Liver (tissue), 9 donors: ENCODE results near the gene LSR. TPM values are rescaled to one million over a fixed set of nuclear protein-coding genes. Genes with fewer than 3 reads are reported as not detected.

Source experiments
- DNase-seq: peaks from one replicate; pipeline ENCODE4 v3.0.0-alpha.2; 2017; ENCODE audit warnings: low spot score
- H3K27ac ChIP-seq, 2 donors: one replicate each; pipeline ENCODE4 v1.7.0; 2013; ENCODE audit warnings: inconsistent platforms in 2 of 2, low read length in 2 of 2, control low read depth in 1 of 2, low read depth in 1 of 2, mild to moderate bottlenecking in 1 of 2
- H3K27me3 ChIP-seq, 4 donors: one replicate each; pipeline versions ENCODE4 v1.6.1 to v1.7.0; 2013; ENCODE audit warnings: low read length in 3 of 4, inconsistent platforms in 1 of 4, mild to moderate bottlenecking in 1 of 4, moderate library complexity in 1 of 4; ENCODE audit not compliant: control insufficient read depth in 4 of 4, insufficient read depth in 4 of 4
- H3K36me3 ChIP-seq, 4 donors: one replicate each; pipeline versions ENCODE4 v1.6.1 to v1.7.0; 2013; ENCODE audit warnings: low read length in 3 of 4, mild to moderate bottlenecking in 3 of 4, low read depth in 1 of 4, moderate library complexity in 1 of 4; ENCODE audit not compliant: control insufficient read depth in 4 of 4, insufficient read depth in 3 of 4
- H3K4me1 ChIP-seq, 4 donors: one replicate each; pipeline versions ENCODE4 v1.6.1 to v1.7.0; 2013; ENCODE audit warnings: low read length in 3 of 4, mild to moderate bottlenecking in 3 of 4, moderate library complexity in 1 of 4; ENCODE audit not compliant: control insufficient read depth in 4 of 4, insufficient read depth in 4 of 4
- H3K4me3 ChIP-seq, 3 donors: one replicate each; pipeline versions ENCODE4 v1.6.1 to v1.7.0; 2013; ENCODE audit warnings: low read length in 3 of 3, control low read depth in 1 of 3, low read depth in 1 of 3, mild to moderate bottlenecking in 1 of 3
- H3K9ac ChIP-seq, 2 donors: one replicate each; pipeline ENCODE4 v1.7.0; 2013; ENCODE audit warnings: low read length in 2 of 2, mild to moderate bottlenecking in 2 of 2, moderate library complexity in 2 of 2, control low read depth in 1 of 2, low read depth in 1 of 2
- H3K9me3 ChIP-seq, 4 donors: one replicate each; pipeline versions ENCODE4 v1.6.1 to v1.7.0; 2013; ENCODE audit warnings: low read length in 3 of 4; ENCODE audit not compliant: control insufficient read depth in 4 of 4
- EGR1 ChIP-seq, 2 donors: IDR thresholded peaks; 2 replicates each; pipeline ENCODE4 v1.6.1; 2016 to 2018; ENCODE audit warnings: antibody characterized with exemption in 2 of 2, low read depth in 2 of 2
- FOXA1 ChIP-seq: IDR thresholded peaks from 2 replicates; pipeline ENCODE4 v1.6.1; 2016; ENCODE audit warnings: antibody characterized with exemption
- FOXA2 ChIP-seq: IDR thresholded peaks from 2 replicates; pipeline ENCODE4 v1.6.1; 2016; ENCODE audit warnings: antibody characterized with exemption
- GABPA ChIP-seq, 2 donors: IDR thresholded peaks in 1 of 2; conservative IDR thresholded peaks in 1 of 2; 2 replicates each; pipeline ENCODE4 v1.6.1; 2016; ENCODE audit warnings: antibody characterized with exemption in 2 of 2, mild to moderate bottlenecking in 1 of 2, moderate library complexity in 1 of 2
- HNF4A ChIP-seq, 2 donors: conservative IDR thresholded peaks; 2 replicates each; pipeline ENCODE4 v1.6.1; 2016; ENCODE audit warnings: antibody characterized with exemption in 2 of 2, mild to moderate bottlenecking in 2 of 2
- HNF4G ChIP-seq: IDR thresholded peaks from 2 replicates; pipeline ENCODE4 v1.6.1; 2016; ENCODE audit warnings: antibody characterized with exemption
- JUND ChIP-seq, 2 donors: IDR thresholded peaks; 2 replicates each; pipeline ENCODE4 v1.6.1; 2016; ENCODE audit warnings: antibody characterized with exemption in 2 of 2
- NR2F2 ChIP-seq: IDR thresholded peaks from 2 replicates; pipeline ENCODE4 v1.6.1; 2016; ENCODE audit warnings: antibody characterized with exemption
- RAD21 ChIP-seq, 2 donors: IDR thresholded peaks; 2 replicates each; pipeline ENCODE4 v1.6.1; 2016; ENCODE audit warnings: antibody characterized with exemption in 2 of 2, mild to moderate bottlenecking in 2 of 2
- RXRA ChIP-seq, 2 donors: IDR thresholded peaks; 2 replicates each; pipeline ENCODE4 v1.6.1; 2017 to 2018; ENCODE audit warnings: antibody characterized with exemption in 2 of 2, mild to moderate bottlenecking in 1 of 2
- SP1 ChIP-seq: IDR thresholded peaks from 2 replicates; pipeline ENCODE4 v1.6.1; 2018; ENCODE audit warnings: antibody characterized with exemption, mild to moderate bottlenecking
- TAF1 ChIP-seq: conservative IDR thresholded peaks from 2 replicates; pipeline ENCODE4 v1.6.1; 2016; ENCODE audit warnings: antibody characterized with exemption, mild to moderate bottlenecking
- YY1 ChIP-seq: IDR thresholded peaks from 2 replicates; pipeline ENCODE4 v1.6.1; 2016; ENCODE audit warnings: antibody characterized with exemption, mild to moderate bottlenecking
- WGBS: extraction: QIAGEN DNeasy Blood & Tissue Kit; methylation state at CpG from one replicate; pipeline ENCODE4 v1.1.7; 2013; 5-methylcytosine and 5-hydroxymethylcytosine counted together
- polyA plus RNA-seq, 2 donors: library from polyadenylated mRNA; stranded (reverse) in 1 of 2; unstranded in 1 of 2; fragments of 200-250 nt in 1 of 2; fragments of >200 nt in 1 of 2; fragmentation: Nextera tagmentation in 1 of 2; extraction: Ambion mirVana in 1 of 2; gene quantifications; one replicate each; pipeline versions ENCODE4 v1.2.1 to v1.2.3, GENCODE V29; 2013 to 2015
- total RNA-seq, 2 donors: library from RNA; depleted of rRNA; stranded (reverse); fragments of >200 nt; gene quantifications; one replicate each; pipeline ENCODE4 v1.2.3, GENCODE V29; 2014
- TF ChIP-seq, protein P1 (sequence below): IDR thresholded peaks from 2 replicates; pipeline ENCODE4 v1.6.1; 2016; ENCODE audit warnings: antibody characterized with exemption
- TF ChIP-seq, protein P2 (sequence below): IDR thresholded peaks from 2 replicates; pipeline ENCODE4 v1.6.1; 2016; ENCODE audit warnings: antibody characterized with exemption, mild to moderate bottlenecking
- TF ChIP-seq, protein P3 (sequence below): IDR thresholded peaks from 2 replicates; pipeline ENCODE4 v1.6.1; 2016; ENCODE audit warnings: antibody characterized with exemption
- TF ChIP-seq, protein P4 (sequence below): IDR thresholded peaks from 2 replicates; pipeline ENCODE4 v1.6.1; 2016; ENCODE audit warnings: antibody characterized with exemption
- TF ChIP-seq, protein P5 (sequence below): fragments of 150-350 bp; IDR thresholded peaks from 2 replicates; pipeline ENCODE4 v1.5.1; 2017; ENCODE audit warnings: improper control_type of control experiment, low read depth, low read length; ENCODE audit not compliant: missing input control
- donor health status: healthy.
- donor health status: healthy.
- donor health status: healthy.
- donor health status: healthy.
- donor health status: healthy.

LSR gene
- total and polyA plus RNA-seq, 4 donors: 33.7 to 150 (median 48.0) TPM

DNA sequence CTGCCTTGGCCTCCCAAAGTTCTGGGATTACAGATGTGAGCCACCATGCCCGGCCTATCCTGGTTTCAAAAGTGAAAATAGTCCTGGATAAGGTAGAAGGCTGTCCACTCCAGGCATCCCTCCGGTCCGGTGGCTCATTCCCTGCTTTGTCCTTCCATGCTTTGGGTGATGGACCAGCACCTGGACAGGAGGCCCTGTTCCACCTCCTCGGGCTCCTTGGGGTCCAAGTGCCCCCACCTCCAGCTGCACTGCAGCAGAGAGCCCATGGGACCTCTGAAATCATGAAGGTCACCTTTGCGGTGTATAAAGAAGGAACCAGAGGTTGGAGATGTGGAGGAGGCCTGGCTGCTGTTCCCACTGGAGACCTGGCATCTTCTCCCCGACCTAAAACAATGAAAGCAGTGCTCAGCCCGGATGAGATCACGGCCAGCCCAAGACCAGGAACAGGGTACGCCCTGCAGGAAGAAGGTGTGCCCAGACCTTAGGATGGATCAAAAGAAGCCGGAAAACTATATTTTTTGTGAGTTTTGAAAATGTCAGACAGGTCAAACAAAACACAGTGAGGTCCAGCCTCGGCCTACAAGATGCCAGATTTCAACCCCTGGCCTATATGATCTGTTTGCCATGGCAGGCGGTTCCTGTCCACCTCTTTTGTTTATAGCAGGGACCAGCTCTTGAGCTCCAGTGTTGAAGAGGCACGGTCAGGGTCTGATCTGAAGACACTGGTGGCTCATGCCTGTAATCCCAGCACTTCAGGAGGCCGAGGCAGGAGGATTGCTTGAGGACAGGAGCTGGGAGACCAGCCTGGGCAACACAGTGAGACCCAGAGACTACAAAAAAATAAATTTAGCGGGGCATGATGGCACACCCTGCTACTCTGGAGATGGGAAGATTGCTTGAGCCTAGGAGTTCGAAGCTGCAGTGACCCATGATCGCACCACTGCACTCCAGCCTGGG is 5.8 kb downstream of the LSR start (continued):
- no peak for TF ChIP-seq NR2F2
- TF ChIP-seq HNF4G: no peak

DNA sequence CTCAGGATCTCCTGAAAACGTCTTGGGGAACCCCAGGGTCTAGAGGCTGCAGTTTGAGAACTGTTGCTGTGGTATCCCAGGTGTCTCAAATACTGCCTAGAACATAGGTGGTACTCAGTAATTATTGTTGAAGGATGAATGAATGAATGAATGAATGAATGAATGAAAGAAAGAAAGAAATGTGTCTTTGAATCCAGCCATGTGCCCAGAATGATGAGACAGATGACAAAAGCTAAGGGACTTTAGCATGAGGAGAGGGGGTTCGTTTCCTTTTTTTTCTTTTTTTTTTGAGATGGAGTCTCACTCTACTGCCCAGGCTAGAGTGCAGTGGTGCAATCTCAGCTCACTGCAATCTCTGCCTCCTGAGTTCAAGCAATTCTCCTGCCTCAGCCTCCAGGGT is 7.8 kb downstream of the LSR start:
- Histone ChIP-seq H3K27ac (no peak overlapping the region), H3K9ac (no peak overlapping the region), H3K4me1 (peaks cover 7 to 79% (median 54%) of the 10 kb centered on the region in 4 donors), H3K36me3 (peaks cover 3 to 11% (median 6%) of the 10 kb centered on the region in 4 donors), H3K9me3 (no peaks in the 10 kb centered on the region), H3K27me3 (no peaks in the 10 kb centered on the region), H3K4me3 (no peak overlapping the region)
- DNase-seq: no peak
- 75% methylated on average over 2 of the region's 2 CpGs for WGBS
- TF ChIP-seq HNF4G: no peak
- no peak for TF ChIP-seq NR2F2
- TF ChIP-seq FOXA2: no peak
- TF ChIP-seq, protein P1, sequence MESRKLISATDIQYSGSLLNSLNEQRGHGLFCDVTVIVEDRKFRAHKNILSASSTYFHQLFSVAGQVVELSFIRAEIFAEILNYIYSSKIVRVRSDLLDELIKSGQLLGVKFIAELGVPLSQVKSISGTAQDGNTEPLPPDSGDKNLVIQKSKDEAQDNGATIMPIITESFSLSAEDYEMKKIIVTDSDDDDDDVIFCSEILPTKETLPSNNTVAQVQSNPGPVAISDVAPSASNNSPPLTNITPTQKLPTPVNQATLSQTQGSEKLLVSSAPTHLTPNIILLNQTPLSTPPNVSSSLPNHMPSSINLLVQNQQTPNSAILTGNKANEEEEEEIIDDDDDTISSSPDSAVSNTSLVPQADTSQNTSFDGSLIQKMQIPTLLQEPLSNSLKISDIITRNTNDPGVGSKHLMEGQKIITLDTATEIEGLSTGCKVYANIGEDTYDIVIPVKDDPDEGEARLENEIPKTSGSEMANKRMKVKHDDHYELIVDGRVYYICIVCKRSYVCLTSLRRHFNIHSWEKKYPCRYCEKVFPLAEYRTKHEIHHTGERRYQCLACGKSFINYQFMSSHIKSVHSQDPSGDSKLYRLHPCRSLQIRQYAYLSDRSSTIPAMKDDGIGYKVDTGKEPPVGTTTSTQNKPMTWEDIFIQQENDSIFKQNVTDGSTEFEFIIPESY: no peak

DNA sequence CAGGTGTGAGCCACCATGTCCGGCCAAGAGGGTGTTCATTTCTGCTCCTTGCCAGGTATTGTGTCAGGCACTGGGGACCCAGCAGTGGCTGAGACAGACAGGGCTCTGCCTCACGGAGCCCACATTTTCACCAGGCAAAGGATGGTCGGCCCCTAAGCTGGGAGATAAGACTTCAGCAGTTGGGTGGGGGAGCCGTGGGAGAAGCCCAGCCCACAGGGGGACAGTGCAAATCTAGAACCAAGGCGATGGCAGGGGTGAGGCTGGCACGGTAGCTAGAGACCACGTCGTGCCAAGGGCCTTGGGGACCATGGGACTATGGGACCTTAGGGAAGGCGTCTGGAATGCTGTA is 8.3 kb downstream of the LSR start:
- Histone ChIP-seq H3K9me3 (no peaks in the 10 kb centered on the region), H3K4me1 (peaks cover 7 to 82% (median 57%) of the 10 kb centered on the region in 4 donors), H3K27ac (no peak overlapping the region), H3K9ac (no peak overlapping the region), H3K27me3 (no peaks in the 10 kb centered on the region), H3K4me3 (no peak overlapping the region), H3K36me3 (peaks cover 3 to 9% (median 4%) of the 10 kb centered on the region in 4 donors)
- WGBS: 90% methylated on average over 9 of the region's 9 CpGs
- DNase-seq: no peak
- TF ChIP-seq, protein P1: no peak
- TF ChIP-seq, protein P2, sequence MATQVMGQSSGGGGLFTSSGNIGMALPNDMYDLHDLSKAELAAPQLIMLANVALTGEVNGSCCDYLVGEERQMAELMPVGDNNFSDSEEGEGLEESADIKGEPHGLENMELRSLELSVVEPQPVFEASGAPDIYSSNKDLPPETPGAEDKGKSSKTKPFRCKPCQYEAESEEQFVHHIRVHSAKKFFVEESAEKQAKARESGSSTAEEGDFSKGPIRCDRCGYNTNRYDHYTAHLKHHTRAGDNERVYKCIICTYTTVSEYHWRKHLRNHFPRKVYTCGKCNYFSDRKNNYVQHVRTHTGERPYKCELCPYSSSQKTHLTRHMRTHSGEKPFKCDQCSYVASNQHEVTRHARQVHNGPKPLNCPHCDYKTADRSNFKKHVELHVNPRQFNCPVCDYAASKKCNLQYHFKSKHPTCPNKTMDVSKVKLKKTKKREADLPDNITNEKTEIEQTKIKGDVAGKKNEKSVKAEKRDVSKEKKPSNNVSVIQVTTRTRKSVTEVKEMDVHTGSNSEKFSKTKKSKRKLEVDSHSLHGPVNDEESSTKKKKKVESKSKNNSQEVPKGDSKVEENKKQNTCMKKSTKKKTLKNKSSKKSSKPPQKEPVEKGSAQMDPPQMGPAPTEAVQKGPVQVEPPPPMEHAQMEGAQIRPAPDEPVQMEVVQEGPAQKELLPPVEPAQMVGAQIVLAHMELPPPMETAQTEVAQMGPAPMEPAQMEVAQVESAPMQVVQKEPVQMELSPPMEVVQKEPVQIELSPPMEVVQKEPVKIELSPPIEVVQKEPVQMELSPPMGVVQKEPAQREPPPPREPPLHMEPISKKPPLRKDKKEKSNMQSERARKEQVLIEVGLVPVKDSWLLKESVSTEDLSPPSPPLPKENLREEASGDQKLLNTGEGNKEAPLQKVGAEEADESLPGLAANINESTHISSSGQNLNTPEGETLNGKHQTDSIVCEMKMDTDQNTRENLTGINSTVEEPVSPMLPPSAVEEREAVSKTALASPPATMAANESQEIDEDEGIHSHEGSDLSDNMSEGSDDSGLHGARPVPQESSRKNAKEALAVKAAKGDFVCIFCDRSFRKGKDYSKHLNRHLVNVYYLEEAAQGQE: no peak
- TF ChIP-seq, protein P3, sequence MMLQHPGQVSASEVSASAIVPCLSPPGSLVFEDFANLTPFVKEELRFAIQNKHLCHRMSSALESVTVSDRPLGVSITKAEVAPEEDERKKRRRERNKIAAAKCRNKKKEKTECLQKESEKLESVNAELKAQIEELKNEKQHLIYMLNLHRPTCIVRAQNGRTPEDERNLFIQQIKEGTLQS: no peak
- TF ChIP-seq NR2F2 (no peak), RXRA (IDR thresholded peaks at IDR 0.05) (no peak), RAD21 (IDR thresholded peaks at IDR 0.05) (no peak), GABPA (IDR thresholded peaks at IDR 0.05 in 1 of 2, conservative IDR thresholded peaks at IDR 0.05 in 1 of 2) (no peak), FOXA2 (no peak), YY1 (no peak), HNF4A (conservative IDR thresholded peaks at IDR 0.05) (no peak), EGR1 (IDR thresholded peaks at IDR 0.05; ENCODE audit: low read depth in 2 of 2) (no peak), TAF1 (no peak), HNF4G (no peak), SP1 (no peak), JUND (IDR thresholded peaks at IDR 0.05) (no peak), FOXA1 (no peak)
- TF ChIP-seq, protein P4, sequence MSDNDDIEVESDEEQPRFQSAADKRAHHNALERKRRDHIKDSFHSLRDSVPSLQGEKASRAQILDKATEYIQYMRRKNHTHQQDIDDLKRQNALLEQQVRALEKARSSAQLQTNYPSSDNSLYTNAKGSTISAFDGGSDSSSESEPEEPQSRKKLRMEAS: no peak
- TF ChIP-seq, protein P5, sequence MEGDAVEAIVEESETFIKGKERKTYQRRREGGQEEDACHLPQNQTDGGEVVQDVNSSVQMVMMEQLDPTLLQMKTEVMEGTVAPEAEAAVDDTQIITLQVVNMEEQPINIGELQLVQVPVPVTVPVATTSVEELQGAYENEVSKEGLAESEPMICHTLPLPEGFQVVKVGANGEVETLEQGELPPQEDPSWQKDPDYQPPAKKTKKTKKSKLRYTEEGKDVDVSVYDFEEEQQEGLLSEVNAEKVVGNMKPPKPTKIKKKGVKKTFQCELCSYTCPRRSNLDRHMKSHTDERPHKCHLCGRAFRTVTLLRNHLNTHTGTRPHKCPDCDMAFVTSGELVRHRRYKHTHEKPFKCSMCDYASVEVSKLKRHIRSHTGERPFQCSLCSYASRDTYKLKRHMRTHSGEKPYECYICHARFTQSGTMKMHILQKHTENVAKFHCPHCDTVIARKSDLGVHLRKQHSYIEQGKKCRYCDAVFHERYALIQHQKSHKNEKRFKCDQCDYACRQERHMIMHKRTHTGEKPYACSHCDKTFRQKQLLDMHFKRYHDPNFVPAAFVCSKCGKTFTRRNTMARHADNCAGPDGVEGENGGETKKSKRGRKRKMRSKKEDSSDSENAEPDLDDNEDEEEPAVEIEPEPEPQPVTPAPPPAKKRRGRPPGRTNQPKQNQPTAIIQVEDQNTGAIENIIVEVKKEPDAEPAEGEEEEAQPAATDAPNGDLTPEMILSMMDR: no peak
